Urothelium cell line (cell line): ENCODE results near the gene CDC14B.
"Not testable (repeated sequence)": the region's sequence is repeated elsewhere in the genome, so short reads cannot be mapped to it uniquely, and the experiment has no call there.

Experiments
- DNase-seq: peaks from one replicate; pipeline ENCODE4 v3.0.0; 2011; ENCODE audit warnings: low spot score, mixed read lengths
- FAIRE-seq: peaks from 2 replicates; lab custom pipeline; 2011; peaks lifted over from hg19 to GRCh38; lab: Jason Lieb, UNC

The CDC14B gene

GRCh38 chr9:96505316-96505991 is 114.2 kb downstream of the CDC14B start:
- DNase-seq (no peak), FAIRE-seq (no peak)

GRCh38 chr9:96503918-96504317 is 115.7 kb downstream of the CDC14B start:
- DNase-seq (no peak), FAIRE-seq (no peak)

GRCh38 chr9:96503374-96503748 is 116.3 kb downstream of the CDC14B start:
- DNase-seq, FAIRE-seq: not testable (repeated sequence)

- DNase-seq (no peak), FAIRE-seq (no peak)
These were observed 116.9 kb downstream of the CDC14B start for GRCh38 chr9:96502539-96503373.

GRCh38 chr9:96501633-96502538 is 117.8 kb downstream of the CDC14B start:
- FAIRE-seq, result no peak
- no peak for DNase-seq

- no peak for FAIRE-seq
These were observed 118.7 kb downstream of the CDC14B start for GRCh38 chr9:96500696-96501632.

GRCh38 chr9:96499257-96499656 is 120.4 kb downstream of the CDC14B start:
- DNase-seq (no peak), FAIRE-seq (no peak)

More at GRCh38 chr9:96500696-96501632, 118.7 kb downstream of the CDC14B start:
- no peak for DNase-seq

GRCh38 chr9:96498796-96499195 is 120.8 kb downstream of the CDC14B start:
- DNase-seq, result no peak
- FAIRE-seq, result no peak

- no peak for FAIRE-seq
- no peak for DNase-seq
These were observed 122.6 kb downstream of the CDC14B start for GRCh38 chr9:96497117-96497399.

GRCh38 chr9:96496368-96497116 is 123.1 kb downstream of the CDC14B start:
- no peak for FAIRE-seq
- DNase-seq, result no peak

GRCh38 chr9:96495341-96495740 is 124.3 kb downstream of the CDC14B start:
- DNase-seq, result no peak
- no peak for FAIRE-seq

- FAIRE-seq, result no peak
- no peak for DNase-seq
These were observed 125.3 kb downstream of the CDC14B start for GRCh38 chr9:96494215-96494800.

- no peak for DNase-seq
- no peak for FAIRE-seq
These were observed 125.9 kb downstream of the CDC14B start for GRCh38 chr9:96493757-96494156.

- DNase-seq (no peak), FAIRE-seq (no peak)
These were observed 126.6 kb downstream of the CDC14B start for GRCh38 chr9:96492993-96493531.

GRCh38 chr9:96491880-96492525 is 127.6 kb downstream of the CDC14B start:
- DNase-seq, result no peak
- no peak for FAIRE-seq

- FAIRE-seq (no peak), DNase-seq (no peak)
These were observed 128.4 kb downstream of the CDC14B start for GRCh38 chr9:96491079-96491879.

GRCh38 chr9:96490534-96491078 is 129.0 kb downstream of the CDC14B start:
- DNase-seq (no peak), FAIRE-seq (no peak)
